Measurements from ENCODE around the gene BRINP1. TPM values are rescaled to one million over a fixed set of nuclear protein-coding genes. Genes with fewer than 3 reads are reported as not detected.

Gene BRINP1
- total RNA-seq, 4 donors from 2014 or later = 1.3 TPM; not detected in 3

GRCh38 chr9:119409552-119409951 is 40.3 kb upstream of the BRINP1 start:
- no peak overlapping the region for H3K27ac ChIP-seq
- no peaks in the 10 kb centered on the region for H3K4me1 ChIP-seq
- no peak overlapping the region for H3K4me3 ChIP-seq
- H3K27me3 ChIP-seq = no peaks in the 10 kb centered on the region
- intact Hi-C loops (cut with DNase I; ENCODE audit: low total_unique reads) = no loop called here
- H3K36me3 ChIP-seq = no peaks in the 10 kb centered on the region
- DNase-seq = no peak
- H3K9me3 ChIP-seq = no peaks in the 10 kb centered on the region
- TF ChIP-seq POLR2A (IDR thresholded peaks at IDR 0.05) = no peak
- no peak for TF ChIP-seq CTCF (IDR thresholded peaks at IDR 0.05)

GRCh38 chr9:119400606-119401005 is 31.4 kb upstream of the BRINP1 start:
- Histone ChIP-seq H3K27ac (no peak overlapping the region), H3K4me3 (no peak overlapping the region), H3K9me3 (no peaks in the 10 kb centered on the region), H3K36me3 (no peaks in the 10 kb centered on the region), H3K27me3 (no peaks in the 10 kb centered on the region), H3K4me1 (no peaks in the 10 kb centered on the region)
- intact Hi-C loops (cut with DNase I; ENCODE audit: low total_unique reads) = no loop called here
- TF ChIP-seq CTCF (IDR thresholded peaks at IDR 0.05) = no peak
- TF ChIP-seq POLR2A (IDR thresholded peaks at IDR 0.05) = no peak
- DNase-seq = no peak

- DNase-seq = no peak
- TF ChIP-seq POLR2A (IDR thresholded peaks at IDR 0.05) (no peak), CTCF (IDR thresholded peaks at IDR 0.05) (no peak)
- no peaks in the 10 kb centered on the region for H3K9me3 ChIP-seq
- no peaks in the 10 kb centered on the region for H3K27me3 ChIP-seq
- intact Hi-C loops (cut with DNase I; ENCODE audit: low total_unique reads) = no loop called here
- no peak overlapping the region for H3K4me3 ChIP-seq
- no peaks in the 10 kb centered on the region for H3K4me1 ChIP-seq
- H3K36me3 ChIP-seq = no peaks in the 10 kb centered on the region
- no peak overlapping the region for H3K27ac ChIP-seq
These were observed 29.1 kb upstream of the BRINP1 start for GRCh38 chr9:119398350-119398749.

GRCh38 chr9:119391878-119392277 is 22.6 kb upstream of the BRINP1 start:
- Histone ChIP-seq H3K9me3 (no peaks in the 10 kb centered on the region), H3K4me3 (no peak overlapping the region), H3K27me3 (no peaks in the 10 kb centered on the region), H3K27ac (no peak overlapping the region), H3K4me1 (no peaks in the 10 kb centered on the region), H3K36me3 (no peaks in the 10 kb centered on the region)
- intact Hi-C loops (cut with DNase I; ENCODE audit: low total_unique reads) = no loop called here
- no peak for DNase-seq
- TF ChIP-seq CTCF (IDR thresholded peaks at IDR 0.05) (no peak), POLR2A (IDR thresholded peaks at IDR 0.05) (no peak)

GRCh38 chr9:119375892-119376291 is 6.7 kb upstream of the BRINP1 start:
- no peak for DNase-seq
- Histone ChIP-seq H3K27ac (no peak overlapping the region), H3K9me3 (no peaks in the 10 kb centered on the region), H3K27me3 (no peaks in the 10 kb centered on the region), H3K36me3 (no peaks in the 10 kb centered on the region), H3K4me3 (no peak overlapping the region), H3K4me1 (no peaks in the 10 kb centered on the region)
- intact Hi-C loops (cut with DNase I; ENCODE audit: low total_unique reads) = no loop called here
- no peak for TF ChIP-seq POLR2A (IDR thresholded peaks at IDR 0.05)
- TF ChIP-seq CTCF (IDR thresholded peaks at IDR 0.05) = no peak
